Measurements from ENCODE around the gene DCTD.

DNA sequence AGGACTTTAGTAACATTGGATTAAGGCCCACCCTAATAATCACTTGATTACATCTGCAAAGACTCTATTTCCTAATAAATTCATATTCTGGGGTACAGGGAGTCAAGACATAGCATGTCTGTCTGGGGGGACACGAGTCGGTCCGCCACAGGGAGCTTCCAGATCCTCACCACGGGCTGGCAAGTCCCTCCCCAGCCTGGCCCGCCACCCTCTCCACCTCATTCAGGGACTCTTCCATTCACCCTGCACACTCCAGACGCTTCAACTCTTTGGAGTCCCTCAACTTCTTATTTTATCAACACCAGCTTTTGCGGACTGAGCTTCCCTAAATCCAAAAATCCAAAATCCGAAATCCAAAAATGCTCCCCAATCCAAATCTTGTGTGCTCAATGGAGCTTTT lies 71.2 kb downstream of the DCTD start:
- TF ChIP-seq POLR2A (IDR thresholded peaks at IDR 0.05; ENCODE audit: low read depth, low read length) (no peak), POLR2AphosphoS5 (IDR thresholded peaks at IDR 0.05; ENCODE audit: low read depth, low read length) (no peak), TAF1 (IDR thresholded peaks at IDR 0.05; ENCODE audit: borderline replicate concordance, low read depth, low read length) (no peak)
